ENCODE measurements around the gene MAVS. TPM values are rescaled to one million over a fixed set of nuclear protein-coding genes. Genes with fewer than 3 reads are reported as not detected.

Gene MAVS
- 10 to 100 TPM; 38.6 to 45.2 TPM for total RNA-seq

GRCh38 chr20:3846740-3847428 is at the start of gene MAVS:
TSS of gene MAVS (plus strand) at chr20:3846834. CDS start at chr20:3854625, 7,791 bp downstream.
- Mint-ChIP-seq H3K27ac (peak within 1 kb of the TSS; percentile 78 to 89), H3K9me3 (no peaks in the 10 kb centered on the region), H3K36me3 (no peaks in the 10 kb centered on the region), H3K4me3 (peak within 1 kb of the TSS; percentile 89), H3K27me3 (no peaks in the 10 kb centered on the region), H3K4me1 (ENCODE audit: low read depth in 2 of 2) (peaks cover 14 to 22% of the 10 kb centered on the region in 2 donors)
- peak; percentile 92 for DNase-seq (ENCODE audit: low spot score)
- peak; percentile 99 to 100 for ATAC-seq

DNA sequence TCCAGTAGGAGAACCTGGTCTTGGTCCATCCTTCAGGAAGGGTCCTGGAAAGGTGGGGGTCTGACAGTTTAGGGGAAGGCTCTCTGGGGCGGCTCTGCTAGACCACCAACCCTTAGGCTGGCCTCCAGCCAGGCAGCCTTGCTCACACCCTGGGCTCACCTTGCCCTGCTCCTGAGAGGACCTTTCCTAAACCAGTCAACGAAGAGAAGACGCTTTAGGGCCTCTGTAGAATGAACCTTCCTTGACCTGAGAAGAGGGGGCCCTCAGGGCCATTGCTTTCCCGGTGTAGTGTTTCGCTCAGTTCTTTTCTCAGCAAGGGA is 49.4 kb upstream of the MAVS start:
- Mint-ChIP-seq H3K27ac (peak overlapping the region; percentile 92 to 99), H3K36me3 (no peaks in the 10 kb centered on the region), H3K9me3 (no peaks in the 10 kb centered on the region), H3K4me1 (ENCODE audit: low read depth in 2 of 2) (peaks cover 31 to 35% of the 10 kb centered on the region in 2 donors), H3K27me3 (no peaks in the 10 kb centered on the region), H3K4me3 (peak overlapping the region; percentile 92)
- ATAC-seq (no peak), DNase-seq (ENCODE audit: low spot score) (no peak)

DNA sequence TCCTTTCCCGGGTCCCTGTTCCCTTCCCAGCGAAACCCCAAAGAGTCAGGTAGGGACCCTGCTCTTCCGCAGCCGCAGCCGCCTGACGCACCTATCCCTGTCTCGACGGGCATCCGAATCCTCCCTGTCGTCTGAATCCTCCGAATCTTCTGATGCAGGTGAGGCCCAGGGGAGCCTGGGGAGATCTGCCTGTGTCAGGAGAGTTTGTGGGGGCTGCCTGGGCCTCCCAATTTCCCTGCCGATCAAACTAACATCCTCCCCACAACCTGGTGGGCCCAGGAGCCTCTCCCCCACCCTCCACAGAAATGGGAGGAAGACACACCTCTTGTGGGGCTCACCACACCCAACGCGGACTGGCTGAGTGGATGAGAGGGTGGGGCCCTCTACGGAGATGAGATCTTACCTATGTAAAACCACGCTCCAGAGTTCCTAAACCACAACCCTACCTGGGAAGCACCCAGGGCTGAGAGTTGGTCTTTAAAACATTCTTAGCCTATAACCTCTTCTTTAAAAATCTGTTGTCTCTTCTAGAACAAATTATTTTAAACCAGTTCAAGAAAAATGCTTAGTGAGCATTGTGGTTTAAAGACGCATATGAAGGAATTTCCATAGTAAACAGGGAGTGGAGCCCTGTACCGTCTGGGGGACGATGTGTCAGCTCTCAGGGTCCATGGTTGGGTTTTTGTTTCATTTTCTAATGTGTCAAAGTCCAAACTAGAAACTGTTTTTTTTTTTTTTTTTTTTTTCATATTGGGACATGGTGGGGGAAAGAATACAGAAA is 48.9 kb upstream of the MAVS start:
- Mint-ChIP-seq H3K9me3 (no peaks in the 10 kb centered on the region), H3K4me3 (peak overlapping the region; percentile 92), H3K36me3 (peaks cover 4% of the 10 kb centered on the region), H3K4me1 (ENCODE audit: low read depth in 2 of 2) (peaks cover 35 to 40% of the 10 kb centered on the region in 2 donors), H3K27ac (peak overlapping the region; percentile 92 to 99), H3K27me3 (no peaks in the 10 kb centered on the region)
- DNase-seq (ENCODE audit: low spot score) = no peak
- peak in 1 of 2 donors; percentile 44 for ATAC-seq

GRCh38 chr20:3798373-3798768 is 48.3 kb upstream of the MAVS start:
- peak overlapping the region; percentile 92 to 99 for H3K27ac Mint-ChIP-seq
- H3K27me3 Mint-ChIP-seq = no peaks in the 10 kb centered on the region
- peak overlapping the region; percentile 92 for H3K4me3 Mint-ChIP-seq
- H3K9me3 Mint-ChIP-seq = no peaks in the 10 kb centered on the region
- peaks cover 37 to 43% of the 10 kb centered on the region in 2 donors for H3K4me1 Mint-ChIP-seq (ENCODE audit: low read depth in 2 of 2)
- H3K36me3 Mint-ChIP-seq = peaks cover 7% of the 10 kb centered on the region
- no peak for ATAC-seq
- no peak for DNase-seq (ENCODE audit: low spot score)

DNA sequence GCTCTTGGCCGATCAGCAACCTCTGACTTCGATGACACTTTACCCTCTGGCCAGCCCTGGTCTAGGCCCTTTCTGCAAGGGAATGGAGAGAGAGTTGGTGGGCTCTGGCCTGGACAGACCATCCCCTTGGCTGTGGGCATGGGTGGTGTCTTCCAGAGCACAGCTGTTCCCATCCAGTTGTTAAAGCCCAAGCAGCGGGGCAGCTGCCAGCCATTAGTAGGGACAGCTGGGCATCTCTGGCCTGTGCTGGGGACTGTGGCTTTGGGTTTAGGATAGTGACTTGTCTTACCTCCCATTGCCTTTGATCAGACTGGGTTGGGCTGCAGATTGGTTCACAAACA is 47.8 kb upstream of the MAVS start:
- peaks cover 10% of the 10 kb centered on the region for H3K36me3 Mint-ChIP-seq
- H3K27me3 Mint-ChIP-seq = no peaks in the 10 kb centered on the region
- no peaks in the 10 kb centered on the region for H3K9me3 Mint-ChIP-seq
- H3K4me1 Mint-ChIP-seq (ENCODE audit: low read depth in 2 of 2) = peaks cover 37 to 48% of the 10 kb centered on the region in 2 donors
- ATAC-seq = no peak
- H3K27ac Mint-ChIP-seq = peak overlapping the region; percentile 92 to 99
- no peak for DNase-seq (ENCODE audit: low spot score)
- H3K4me3 Mint-ChIP-seq = peak overlapping the region; percentile 92

GRCh38 chr20:3800256-3800877 is 46.3 kb upstream of the MAVS start:
- no peaks in the 10 kb centered on the region for H3K27me3 Mint-ChIP-seq
- DNase-seq (ENCODE audit: low spot score) (no peak), ATAC-seq (no peak)
- no peaks in the 10 kb centered on the region for H3K9me3 Mint-ChIP-seq
- H3K27ac Mint-ChIP-seq = peak overlapping the region; percentile 92 to 99
- H3K4me3 Mint-ChIP-seq = no peak overlapping the region
- H3K4me1 Mint-ChIP-seq (ENCODE audit: low read depth in 2 of 2) = peaks cover 37 to 56% of the 10 kb centered on the region in 2 donors
- H3K36me3 Mint-ChIP-seq = peaks cover 18% of the 10 kb centered on the region

DNA sequence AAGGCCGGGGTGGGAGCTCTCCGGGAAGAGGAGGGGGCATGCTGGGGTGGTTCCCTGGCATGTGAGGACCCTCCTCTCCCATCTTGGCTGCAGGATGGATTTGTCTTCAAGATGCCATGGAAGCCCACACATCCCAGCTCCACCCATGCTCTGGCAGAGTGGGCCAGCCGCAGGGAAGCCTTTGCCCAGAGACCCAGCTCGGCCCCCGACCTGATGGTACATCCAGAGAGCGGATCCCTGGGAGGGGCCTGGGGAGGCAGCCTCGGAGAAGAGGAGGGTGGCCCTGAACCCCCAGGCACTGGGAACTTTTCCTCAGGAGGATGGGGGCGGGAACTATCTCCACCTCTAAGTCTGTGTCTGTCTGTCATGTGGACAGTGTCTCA is 45.8 kb upstream of the MAVS start:
- Mint-ChIP-seq H3K36me3 (peaks cover 21% of the 10 kb centered on the region), H3K4me3 (no peak overlapping the region)

DNA sequence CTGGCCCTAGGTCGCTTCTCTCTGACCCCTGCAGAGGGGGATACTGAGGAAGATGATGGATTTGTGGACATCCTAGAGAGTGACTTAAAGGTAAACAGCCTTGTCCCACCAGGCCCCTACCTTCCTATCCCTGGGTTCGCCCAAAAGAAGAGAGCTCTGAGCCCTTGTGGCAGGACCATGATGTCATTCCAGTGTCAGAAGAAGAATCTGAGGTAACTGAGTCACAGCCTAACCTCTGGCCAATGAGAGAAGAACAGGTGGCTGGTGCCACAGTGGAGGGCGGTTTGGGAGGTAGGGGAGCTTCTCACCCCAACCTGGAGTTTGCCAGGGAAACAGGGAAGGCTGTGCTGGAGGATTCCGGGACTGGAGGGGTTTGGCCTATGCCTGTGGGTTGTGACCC is 45.3 kb upstream of the MAVS start:
- Mint-ChIP-seq H3K27me3 (no peaks in the 10 kb centered on the region), H3K36me3 (peaks cover 21% of the 10 kb centered on the region), H3K9me3 (no peaks in the 10 kb centered on the region), H3K27ac (no peak overlapping the region), H3K4me3 (no peak overlapping the region), H3K4me1 (ENCODE audit: low read depth in 2 of 2) (peaks cover 35 to 55% of the 10 kb centered on the region in 2 donors)
- DNase-seq (ENCODE audit: low spot score) (no peak), ATAC-seq (no peak)

More for the DNA sequence above, 45.8 kb upstream of the MAVS start:
- Mint-ChIP-seq H3K27ac (no peak overlapping the region), H3K9me3 (no peaks in the 10 kb centered on the region), H3K27me3 (no peaks in the 10 kb centered on the region), H3K4me1 (ENCODE audit: low read depth in 2 of 2) (peaks cover 35 to 55% of the 10 kb centered on the region in 2 donors)
- ATAC-seq (no peak), DNase-seq (ENCODE audit: low spot score) (no peak)

- peaks cover 21% of the 10 kb centered on the region for H3K36me3 Mint-ChIP-seq
- H3K27ac Mint-ChIP-seq = peak overlapping the region in 1 of 2 donors; percentile 70
- no peaks in the 10 kb centered on the region for H3K27me3 Mint-ChIP-seq
- H3K9me3 Mint-ChIP-seq = no peaks in the 10 kb centered on the region
- peaks cover 36 to 55% of the 10 kb centered on the region in 2 donors for H3K4me1 Mint-ChIP-seq (ENCODE audit: low read depth in 2 of 2)
- no peak overlapping the region for H3K4me3 Mint-ChIP-seq
- ATAC-seq (no peak), DNase-seq (ENCODE audit: low spot score) (no peak)
Observed at GRCh38 chr20:3801846-3802245, 44.8 kb upstream of the MAVS start.

DNA sequence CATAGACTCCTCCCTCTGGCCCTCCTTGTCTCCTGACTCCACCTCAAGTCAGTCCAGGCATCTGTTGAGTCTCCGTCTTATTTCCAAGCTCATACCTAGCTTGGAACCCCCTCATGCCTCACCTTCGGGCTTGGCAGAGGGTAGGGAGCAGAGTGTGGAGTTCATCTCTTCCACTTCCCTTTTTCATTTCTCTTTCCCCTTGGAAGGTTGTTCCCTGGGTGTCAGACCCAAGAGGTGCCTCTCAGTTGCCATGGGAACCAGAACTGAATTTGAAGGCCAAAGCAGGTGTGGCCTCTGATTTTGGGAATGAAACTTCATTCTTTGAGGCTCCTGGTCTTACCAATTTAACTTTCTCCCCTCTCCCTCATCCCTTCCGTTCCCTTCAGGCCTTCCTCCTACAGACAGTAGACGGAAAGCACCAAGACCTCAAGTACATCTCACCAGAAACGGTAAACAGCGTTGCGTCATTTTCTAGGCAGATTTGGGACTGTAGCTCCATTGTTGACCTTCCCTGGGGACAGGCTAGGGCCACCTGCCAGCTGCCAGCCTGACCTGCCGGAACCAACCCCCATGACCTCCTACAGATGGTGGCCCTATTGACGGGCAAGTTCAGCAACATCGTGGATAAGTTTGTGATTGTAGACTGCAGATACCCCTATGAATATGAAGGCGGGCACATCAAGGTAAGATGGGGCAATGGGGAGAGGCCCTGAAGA is 44.0 kb upstream of the MAVS start:
- H3K4me1 Mint-ChIP-seq (ENCODE audit: low read depth in 2 of 2) = peaks cover 36 to 53% of the 10 kb centered on the region in 2 donors
- ATAC-seq (no peak), DNase-seq (ENCODE audit: low spot score) (no peak)
- H3K9me3 Mint-ChIP-seq = no peaks in the 10 kb centered on the region
- H3K27me3 Mint-ChIP-seq = no peaks in the 10 kb centered on the region
- no peak overlapping the region for H3K4me3 Mint-ChIP-seq
- peaks cover 21% of the 10 kb centered on the region for H3K36me3 Mint-ChIP-seq
- peak overlapping the region; percentile 26 to 70 for H3K27ac Mint-ChIP-seq

DNA sequence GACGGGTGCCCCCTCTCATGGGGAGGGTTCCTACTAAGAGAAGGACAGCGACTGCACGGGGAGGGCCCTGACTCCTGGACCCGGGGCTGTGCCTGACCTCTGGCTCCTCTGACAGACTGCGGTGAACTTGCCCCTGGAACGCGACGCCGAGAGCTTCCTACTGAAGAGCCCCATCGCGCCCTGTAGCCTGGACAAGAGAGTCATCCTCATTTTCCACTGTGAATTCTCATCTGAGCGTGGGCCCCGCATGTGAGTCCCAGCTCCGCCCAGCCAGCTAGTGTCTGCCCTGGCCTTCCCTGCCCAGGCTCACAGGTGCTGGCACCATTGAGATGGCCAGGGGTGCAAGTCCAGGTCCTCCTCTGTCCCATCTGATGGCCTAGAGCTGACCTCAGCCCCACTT is 43.3 kb upstream of the MAVS start:
- Mint-ChIP-seq H3K9me3 (no peaks in the 10 kb centered on the region), H3K27ac (peak overlapping the region in 1 of 2 donors; percentile 70), H3K27me3 (no peaks in the 10 kb centered on the region), H3K4me3 (no peak overlapping the region), H3K36me3 (peaks cover 21% of the 10 kb centered on the region), H3K4me1 (ENCODE audit: low read depth in 2 of 2) (peaks cover 30 to 47% of the 10 kb centered on the region in 2 donors)
- no peak for ATAC-seq
- no peak for DNase-seq (ENCODE audit: low spot score)

DNA sequence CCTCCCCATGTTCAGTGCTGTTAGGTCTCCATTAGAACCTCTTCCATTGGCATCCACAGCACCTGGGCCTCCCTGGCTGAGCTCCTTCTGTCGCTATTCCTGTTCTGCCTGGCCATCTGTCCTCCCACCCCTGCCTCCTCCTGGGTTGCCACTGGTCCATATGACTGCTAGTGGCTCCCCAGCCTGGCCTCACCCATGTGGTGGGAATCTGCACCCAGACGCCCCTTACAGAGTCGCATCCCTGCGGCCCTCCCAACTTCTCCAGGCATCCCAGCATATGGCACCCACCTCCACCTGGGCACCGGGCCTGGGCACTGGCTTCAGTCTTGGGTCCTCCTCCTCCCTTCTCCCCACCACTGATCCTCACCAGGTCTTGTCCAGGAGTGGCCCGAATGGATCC is 42.8 kb upstream of the MAVS start:
- no peaks in the 10 kb centered on the region for H3K27me3 Mint-ChIP-seq
- H3K4me1 Mint-ChIP-seq (ENCODE audit: low read depth in 2 of 2) = peaks cover 24 to 43% of the 10 kb centered on the region in 2 donors
- no peaks in the 10 kb centered on the region for H3K9me3 Mint-ChIP-seq
- H3K36me3 Mint-ChIP-seq = peaks cover 21% of the 10 kb centered on the region
- DNase-seq (ENCODE audit: low spot score) (no peak), ATAC-seq (no peak)
- H3K27ac Mint-ChIP-seq = peak overlapping the region in 1 of 2 donors; percentile 61
- no peak overlapping the region for H3K4me3 Mint-ChIP-seq

DNA sequence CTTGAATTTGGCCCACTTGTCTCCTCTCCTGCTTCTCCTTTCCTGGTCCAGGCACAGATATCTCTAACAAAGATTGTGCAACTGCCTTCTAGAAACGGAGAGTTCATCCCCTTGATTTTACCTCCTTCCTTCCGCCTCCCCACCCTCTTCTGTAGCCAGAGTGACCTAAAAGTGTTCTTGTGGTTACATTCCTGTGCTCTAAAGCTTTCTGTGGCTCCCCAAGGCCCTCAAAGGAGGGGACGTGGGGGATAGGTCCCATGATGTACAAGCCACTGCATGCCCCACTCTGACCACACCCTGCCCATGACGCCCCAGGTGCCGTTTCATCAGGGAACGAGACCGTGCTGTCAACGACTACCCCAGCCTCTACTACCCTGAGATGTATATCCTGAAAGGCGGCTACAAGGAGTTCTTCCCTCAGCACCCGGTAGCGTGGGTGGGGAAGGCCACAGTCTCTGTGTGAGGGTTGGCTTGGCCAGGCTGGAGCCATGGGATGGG is 42.3 kb upstream of the MAVS start:
- H3K4me1 Mint-ChIP-seq (ENCODE audit: low read depth in 2 of 2) = peaks cover 21 to 41% of the 10 kb centered on the region in 2 donors
- DNase-seq (ENCODE audit: low spot score) = no peak

More for the DNA sequence above, 42.3 kb upstream of the MAVS start:
- no peak for ATAC-seq
- Mint-ChIP-seq H3K27me3 (no peaks in the 10 kb centered on the region), H3K36me3 (peaks cover 21% of the 10 kb centered on the region), H3K27ac (peak overlapping the region in 1 of 2 donors; percentile 61), H3K4me3 (no peak overlapping the region), H3K9me3 (no peaks in the 10 kb centered on the region)

Data from natural killer cell treated with Interleukin-12 subunit alpha and Interleukin-12 subunit beta and Interleukin-15 and Interleukin-18, amount 100 ng/mL, for 72 hours (primary cell).